GM13976 (cell line): Measurements from ENCODE around the gene FARS2.

Source experiments
- DNase-seq: peaks from one replicate; pipeline ENCODE4 v3.0.0; 2012; ENCODE audit warnings: low spot score
- CTCF ChIP-seq: IDR thresholded peaks from 2 replicates; pipeline ENCODE4 v1.5.1; 2012; ENCODE audit warnings: borderline replicate concordance, mild to moderate bottlenecking; ENCODE audit not compliant: insufficient read depth; ENCODE audit errors: extremely low read depth, missing control alignments, control extremely low read depth
- in situ Hi-C: fragments of 300-500 bp; cut with MboI; formaldehyde crosslinking; loops from one replicate; pipeline ENCODE4 v1.12.0; 2022; ENCODE audit warnings: low sequenced_read_pairs, mixed read lengths, inconsistent platforms; ENCODE audit not compliant: unreplicated experiment

FARS2 gene

GRCh38 chr6:5752391-5752680 is 491.0 kb downstream of the FARS2 start:
- no peak for DNase-seq
- no peak for TF ChIP-seq CTCF
- in situ Hi-C loops = no loop called here

- TF ChIP-seq CTCF = no peak
- DNase-seq = no peak
- in situ Hi-C loops = no loop called here
Observed at GRCh38 chr6:5753209-5753608, 491.9 kb downstream of the FARS2 start.

- in situ Hi-C loops = no loop called here
- TF ChIP-seq CTCF = no peak
- DNase-seq = no peak
Observed at GRCh38 chr6:5754904-5755303, 493.6 kb downstream of the FARS2 start.

- TF ChIP-seq CTCF = no peak
- DNase-seq = no peak
- in situ Hi-C loops = no loop called here
Observed at GRCh38 chr6:5759571-5759970, 498.3 kb downstream of the FARS2 start.

GRCh38 chr6:5761370-5761769 is 500.1 kb downstream of the FARS2 start:
- no peak for DNase-seq
- TF ChIP-seq CTCF = no peak
- in situ Hi-C loops = no loop called here

GRCh38 chr6:5762561-5762968 is 501.3 kb downstream of the FARS2 start:
- in situ Hi-C loops = no loop called here
- no peak for TF ChIP-seq CTCF
- no peak for DNase-seq

GRCh38 chr6:5763407-5763806 is 502.1 kb downstream of the FARS2 start:
- DNase-seq = no peak
- in situ Hi-C loops = no loop called here

More at GRCh38 chr6:5763407-5763806, 502.1 kb downstream of the FARS2 start:
- no peak for TF ChIP-seq CTCF
